ENCODE data around the gene RGS3.

Gene RGS3

DNA sequence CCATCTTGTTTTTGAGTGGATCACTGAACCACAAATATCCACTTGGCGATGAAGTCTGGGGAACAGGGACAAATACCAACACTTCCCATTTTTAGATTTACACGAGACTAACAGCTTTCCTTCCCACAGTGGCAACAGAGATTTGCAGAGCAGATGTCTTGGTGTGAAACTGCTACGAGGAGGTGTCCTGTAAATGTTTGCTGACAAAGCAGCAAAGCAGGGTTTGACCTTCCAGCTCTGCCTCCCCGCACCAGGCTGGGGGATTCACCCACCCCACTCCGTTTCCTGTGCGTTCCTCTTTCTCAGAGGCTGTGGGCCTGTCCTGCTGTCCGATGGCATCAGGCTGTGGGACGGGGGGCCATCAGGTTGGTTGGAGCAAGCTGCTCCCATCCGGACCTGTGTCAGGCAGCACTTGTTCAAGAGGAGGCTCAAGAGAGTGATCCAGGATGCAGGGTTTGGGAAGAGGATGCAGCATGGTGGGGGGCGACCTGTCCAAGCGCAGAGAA lies 693 bp upstream of the RGS3 start:
- DNase-seq (ENCODE audit: extremely low spot score) = no peak
- CTCF ChIA-PET = interaction anchor here (1.0 to 2.8 kb wide), 5 partner anchors 11 to 193 kb away, joined by 3 to 8 read pairs (median 5); partner anchors contain the start of gene ALAD
- POLR2A ChIA-PET = no interaction called here
- TF ChIP-seq CTCF (IDR thresholded peaks at IDR 0.05; ENCODE audit: control extremely low read depth, extremely low read depth, low read depth, missing control alignments) = no peak

GRCh38 chr9:113464286-113464660 lies 746 bp downstream of the RGS3 start:
- POLR2A ChIA-PET = no interaction called here
- no peak for DNase-seq (ENCODE audit: extremely low spot score)
- CTCF ChIA-PET = interaction anchor here (1.2 to 2.8 kb wide), 3 partner anchors 18 to 194 kb away, joined by 3 to 8 read pairs (median 6); no protein-coding TSS in a partner anchor
- no peak for TF ChIP-seq CTCF (IDR thresholded peaks at IDR 0.05; ENCODE audit: control extremely low read depth, extremely low read depth, low read depth, missing control alignments)

- no peak for DNase-seq (ENCODE audit: extremely low spot score)
- TF ChIP-seq CTCF (IDR thresholded peaks at IDR 0.05; ENCODE audit: control extremely low read depth, extremely low read depth, low read depth, missing control alignments) = no peak
- ChIA-PET POLR2A (no interaction called here), CTCF (interaction anchor here (0.9 to 1.6 kb wide), 2 partner anchors 192 kb away, joined by 3 to 6 read pairs; no protein-coding TSS in a partner anchor)
Observed at GRCh38 chr9:113465599-113466140, 2.1 kb downstream of the RGS3 start.

DNA sequence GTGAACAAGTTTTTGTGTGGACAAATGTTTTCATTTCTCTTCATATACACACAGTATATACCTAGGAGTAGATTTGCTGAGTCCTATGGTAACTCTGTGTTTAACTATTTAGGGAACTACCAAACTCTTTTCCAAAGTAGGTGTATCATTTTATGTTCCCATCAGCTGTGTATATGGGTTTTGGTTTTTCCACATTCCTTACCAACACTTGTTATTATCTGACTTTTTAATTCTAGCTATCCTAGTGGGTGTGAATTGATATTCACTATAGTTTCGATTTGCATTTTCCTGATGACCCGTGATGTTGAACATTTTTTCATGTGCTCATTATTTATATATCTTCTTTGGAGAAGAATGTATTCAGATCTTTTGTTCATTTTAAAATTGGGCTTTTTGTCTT lies 3.7 kb downstream of the RGS3 start:
- no peak for DNase-seq (ENCODE audit: extremely low spot score)
- no peak for TF ChIP-seq CTCF (IDR thresholded peaks at IDR 0.05; ENCODE audit: control extremely low read depth, extremely low read depth, low read depth, missing control alignments)
- ChIA-PET CTCF (interaction anchor here (1.0 kb wide), 1 partner anchor 189 kb away, joined by 4 read pairs; no protein-coding TSS in a partner anchor), POLR2A (no interaction called here)

GRCh38 chr9:113468716-113469448 lies 5.4 kb downstream of the RGS3 start:
- ChIA-PET POLR2A (no interaction called here), CTCF (interaction anchor here (1.1 to 1.2 kb wide), 2 partner anchors 24 to 189 kb away, joined by 3 read pairs; no protein-coding TSS in a partner anchor)
- no peak for DNase-seq (ENCODE audit: extremely low spot score)
- TF ChIP-seq CTCF (IDR thresholded peaks at IDR 0.05; ENCODE audit: control extremely low read depth, extremely low read depth, low read depth, missing control alignments) = no peak

- ChIA-PET CTCF (interaction anchor here (1.3 to 1.6 kb wide), 3 partner anchors 12 to 23 kb away, joined by 4 to 6 read pairs (median 4); no protein-coding TSS in a partner anchor), POLR2A (no interaction called here)
- no peak for DNase-seq (ENCODE audit: extremely low spot score)
- TF ChIP-seq CTCF (IDR thresholded peaks at IDR 0.05; ENCODE audit: control extremely low read depth, extremely low read depth, low read depth, missing control alignments) = no peak
Observed at GRCh38 chr9:113471143-113471542, 7.6 kb downstream of the RGS3 start.

Data from GM10248 (cell line).